Measurements from ENCODE around the gene PLXNA2. TPM values are rescaled to one million over a fixed set of nuclear protein-coding genes. Genes with fewer than 3 reads are reported as not detected.

PLXNA2 gene
- polyA plus RNA-seq, 1 of the 3 experiments (the other 2 are of a cell fraction): 8.5 TPM

DNA sequence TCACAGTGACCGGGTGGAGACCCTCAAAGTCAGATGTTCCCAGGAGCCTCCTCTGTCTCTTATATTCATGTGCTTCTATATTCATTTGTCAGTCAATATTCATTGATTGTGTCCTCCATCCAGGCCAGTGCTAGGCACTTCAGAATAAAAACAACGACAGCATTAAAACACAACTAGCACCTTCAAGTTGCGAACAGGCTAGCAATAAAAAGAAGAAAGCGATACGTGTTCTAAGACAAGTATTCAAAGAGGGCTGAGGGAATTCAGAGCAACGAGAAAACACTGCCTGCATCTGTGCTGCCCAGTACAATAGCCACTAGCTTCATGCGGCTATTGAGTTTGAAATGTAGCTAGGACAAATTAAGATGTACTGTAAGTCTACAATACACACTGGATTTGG lies 138.0 kb downstream of the PLXNA2 start:
- H3K27ac ChIP-seq (ENCODE audit: low read depth in 2 of 2, low read length in 1 of 2): no peak overlapping the region
- WGBS (ENCODE audit: low lambda C conversion rate): 92% methylated on average over 7 of the region's 7 CpGs
- H4K20me1 ChIP-seq (ENCODE audit: insufficient read depth): no peaks in the 10 kb centered on the region
- no peaks in the 10 kb centered on the region for H3K9me2 ChIP-seq
- no peak for DNase-seq
- no peak overlapping the region for H3K4me3 ChIP-seq (ENCODE audit: low read depth in 2 of 2, low read length in 1 of 2)
- no peak for TF ChIP-seq FOXM1 (IDR thresholded peaks at IDR 0.05; ENCODE audit: low read depth)
- no peak for TF ChIP-seq TCF12 (IDR thresholded peaks at IDR 0.05)
- no peak for TF ChIP-seq CTCF (IDR thresholded peaks at IDR 0.05)
- no peak for TF ChIP-seq REST (IDR thresholded peaks at IDR 0.05; ENCODE audit: low read depth, low read length)
- TF ChIP-seq, protein P1, sequence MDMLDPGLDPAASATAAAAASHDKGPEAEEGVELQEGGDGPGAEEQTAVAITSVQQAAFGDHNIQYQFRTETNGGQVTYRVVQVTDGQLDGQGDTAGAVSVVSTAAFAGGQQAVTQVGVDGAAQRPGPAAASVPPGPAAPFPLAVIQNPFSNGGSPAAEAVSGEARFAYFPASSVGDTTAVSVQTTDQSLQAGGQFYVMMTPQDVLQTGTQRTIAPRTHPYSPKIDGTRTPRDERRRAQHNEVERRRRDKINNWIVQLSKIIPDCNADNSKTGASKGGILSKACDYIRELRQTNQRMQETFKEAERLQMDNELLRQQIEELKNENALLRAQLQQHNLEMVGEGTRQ (IDR thresholded peaks at IDR 0.05; ENCODE audit: borderline replicate concordance, low read depth, low read length): no peak
- TF ChIP-seq RFX5 (IDR thresholded peaks at IDR 0.05; ENCODE audit: low read length): no peak
- no peak for TF ChIP-seq SMC3 (IDR thresholded peaks at IDR 0.05; ENCODE audit: low read depth, low read length)
- no peak for TF ChIP-seq GABPA (IDR thresholded peaks at IDR 0.05; ENCODE audit: low read depth)
- TF ChIP-seq FOSL2 (IDR thresholded peaks at IDR 0.05; ENCODE audit: borderline replicate concordance, low read depth): no peak
- TF ChIP-seq MXI1 (IDR thresholded peaks at IDR 0.05; ENCODE audit: low read depth, low read length): no peak
- TF ChIP-seq, protein P2, sequence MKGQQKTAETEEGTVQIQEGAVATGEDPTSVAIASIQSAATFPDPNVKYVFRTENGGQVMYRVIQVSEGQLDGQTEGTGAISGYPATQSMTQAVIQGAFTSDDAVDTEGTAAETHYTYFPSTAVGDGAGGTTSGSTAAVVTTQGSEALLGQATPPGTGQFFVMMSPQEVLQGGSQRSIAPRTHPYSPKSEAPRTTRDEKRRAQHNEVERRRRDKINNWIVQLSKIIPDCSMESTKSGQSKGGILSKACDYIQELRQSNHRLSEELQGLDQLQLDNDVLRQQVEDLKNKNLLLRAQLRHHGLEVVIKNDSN (IDR thresholded peaks at IDR 0.05; ENCODE audit: borderline replicate concordance, low read depth): no peak
- TF ChIP-seq MEF2A (IDR thresholded peaks at IDR 0.05; ENCODE audit: borderline replicate concordance, low read depth): no peak
- no peak for TF ChIP-seq ZBTB33 (IDR thresholded peaks at IDR 0.05; ENCODE audit: borderline replicate concordance, low read depth)
- TF ChIP-seq FOXJ3 (CRISPR knock-in tag; IDR thresholded peaks at IDR 0.05): no peak
- no peak for TF ChIP-seq EP300 (IDR thresholded peaks at IDR 0.05; ENCODE audit: borderline replicate concordance in 1 of 2, low read depth in 1 of 2, low read length in 1 of 2)
- TF ChIP-seq EZH2phosphoT487 (IDR thresholded peaks at IDR 0.05; ENCODE audit: borderline replicate concordance, low read depth): no peak
- H3K9me3 ChIP-seq: no peaks in the 10 kb centered on the region
- H3K4me1 ChIP-seq (ENCODE audit: control insufficient read depth in 1 of 2, insufficient read depth in 2 of 2, low read depth in 1 of 2, low read length in 1 of 2): peaks cover 15 to 40% of the 10 kb centered on the region in 2 experiments
- ChIA-PET POLR2A (no interaction called here), CTCF (no interaction called here)
- H3K79me2 ChIP-seq (ENCODE audit: insufficient read depth): peaks cover 22% of the 10 kb centered on the region; the same call in 1 of the 2 replicates
- peaks cover 13% of the 10 kb centered on the region for H3F3A ChIP-seq (replicated peaks; ENCODE audit: insufficient read depth)
- H2AFZ ChIP-seq (ENCODE audit: low read depth): no peak overlapping the region
- no peaks in the 10 kb centered on the region for H3K27me3 ChIP-seq (ENCODE audit: insufficient read depth)
- H3K9ac ChIP-seq: no peak overlapping the region
- H3K36me3 ChIP-seq (replicated peaks in 1 of 2; ENCODE audit: control insufficient read depth in 1 of 2, insufficient read depth in 2 of 2, low read length in 1 of 2): peaks cover 5 to 7% of the 10 kb centered on the region in 2 experiments
- H3K4me2 ChIP-seq: no peak overlapping the region

Measured in SK-N-SH (cell line).